Measurements from ENCODE around the gene GPC6. TPM values are rescaled to one million over a fixed set of nuclear protein-coding genes. Genes with fewer than 3 reads are reported as not detected.

Gene GPC6
- total RNA-seq, 1 experiment from 2014 or later, result 0.22 TPM

DNA sequence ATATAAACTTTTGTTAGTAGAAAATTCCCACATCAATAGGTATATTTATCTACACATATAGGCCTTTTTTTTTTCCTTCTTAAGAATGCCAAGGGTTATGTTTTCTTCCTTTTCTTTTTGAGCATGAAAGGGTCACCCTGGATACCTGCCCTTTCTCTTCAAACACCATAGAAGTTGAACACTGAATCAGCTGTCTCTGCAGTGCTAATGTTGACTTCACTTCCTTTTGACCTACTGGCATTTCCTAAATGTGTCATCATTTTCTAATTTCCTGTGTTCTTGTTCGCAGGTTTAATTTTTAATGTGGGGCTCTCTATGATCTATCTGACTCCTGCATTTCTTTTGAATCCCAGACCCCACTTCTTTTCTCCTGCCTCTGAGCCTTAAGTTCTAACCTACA lies 532.0 kb downstream of the GPC6 start:
- Histone ChIP-seq H3K79me2 (ENCODE audit: insufficient read depth, low read length) (no peaks in the 10 kb centered on the region), H3K4me2 (ENCODE audit: low read length) (no peak overlapping the region), H3K9ac (ENCODE audit: low read length) (no peak overlapping the region), H3K27ac (ENCODE audit: low read depth, low read length) (no peak overlapping the region), H3K9me3 (ENCODE audit: control insufficient read depth in 1 of 2, insufficient read depth in 1 of 2, low read depth in 1 of 2, low read length in 2 of 2) (peaks cover 19 to 25% of the 10 kb centered on the region in 2 experiments; a peak in 2 of 4 replicates), H3K9me2 (ENCODE audit: insufficient read depth) (no peaks in the 10 kb centered on the region), H4K20me1 (ENCODE audit: insufficient read depth) (no peaks in the 10 kb centered on the region), H3K36me3 (ENCODE audit: control insufficient read depth in 1 of 2, insufficient read depth in 2 of 2, low read length in 2 of 2) (no peaks in the 10 kb centered on the region), H3K4me3 (replicated peaks in 1 of 2; ENCODE audit: low read depth in 1 of 2, low read length in 2 of 2) (no peak overlapping the region), H2AFZ (ENCODE audit: low read depth, low read length, poor library complexity, severe bottlenecking) (no peak overlapping the region), H3K27me3 (ENCODE audit: insufficient read depth, low read length) (no peaks in the 10 kb centered on the region), H3K4me1 (ENCODE audit: control insufficient read depth in 1 of 2, insufficient read depth in 2 of 2, low read length in 2 of 2) (no peaks in the 10 kb centered on the region)
- intact Hi-C loops (cut with micrococcal nuclease), result no loop called here
- ATAC-seq (no peak), DNase-seq (ENCODE audit: low read depth, low spot score) (no peak)
- POLR2A ChIA-PET, result no interaction called here
- no peak for TF ChIP-seq TCF7L2 (IDR thresholded peaks at IDR 0.05; ENCODE audit: borderline replicate concordance, extremely low read depth, insufficient read depth, insufficient read length)
- no peak for TF ChIP-seq EZH2phosphoT487 (IDR thresholded peaks at IDR 0.05; ENCODE audit: borderline replicate concordance)
- no peak for TF ChIP-seq ELF1 (IDR thresholded peaks at IDR 0.05; ENCODE audit: borderline replicate concordance, low read depth)
- no peak for TF ChIP-seq ZNF274 (IDR thresholded peaks at IDR 0.05; ENCODE audit: low read depth, low read length)
- TF ChIP-seq, protein P1, sequence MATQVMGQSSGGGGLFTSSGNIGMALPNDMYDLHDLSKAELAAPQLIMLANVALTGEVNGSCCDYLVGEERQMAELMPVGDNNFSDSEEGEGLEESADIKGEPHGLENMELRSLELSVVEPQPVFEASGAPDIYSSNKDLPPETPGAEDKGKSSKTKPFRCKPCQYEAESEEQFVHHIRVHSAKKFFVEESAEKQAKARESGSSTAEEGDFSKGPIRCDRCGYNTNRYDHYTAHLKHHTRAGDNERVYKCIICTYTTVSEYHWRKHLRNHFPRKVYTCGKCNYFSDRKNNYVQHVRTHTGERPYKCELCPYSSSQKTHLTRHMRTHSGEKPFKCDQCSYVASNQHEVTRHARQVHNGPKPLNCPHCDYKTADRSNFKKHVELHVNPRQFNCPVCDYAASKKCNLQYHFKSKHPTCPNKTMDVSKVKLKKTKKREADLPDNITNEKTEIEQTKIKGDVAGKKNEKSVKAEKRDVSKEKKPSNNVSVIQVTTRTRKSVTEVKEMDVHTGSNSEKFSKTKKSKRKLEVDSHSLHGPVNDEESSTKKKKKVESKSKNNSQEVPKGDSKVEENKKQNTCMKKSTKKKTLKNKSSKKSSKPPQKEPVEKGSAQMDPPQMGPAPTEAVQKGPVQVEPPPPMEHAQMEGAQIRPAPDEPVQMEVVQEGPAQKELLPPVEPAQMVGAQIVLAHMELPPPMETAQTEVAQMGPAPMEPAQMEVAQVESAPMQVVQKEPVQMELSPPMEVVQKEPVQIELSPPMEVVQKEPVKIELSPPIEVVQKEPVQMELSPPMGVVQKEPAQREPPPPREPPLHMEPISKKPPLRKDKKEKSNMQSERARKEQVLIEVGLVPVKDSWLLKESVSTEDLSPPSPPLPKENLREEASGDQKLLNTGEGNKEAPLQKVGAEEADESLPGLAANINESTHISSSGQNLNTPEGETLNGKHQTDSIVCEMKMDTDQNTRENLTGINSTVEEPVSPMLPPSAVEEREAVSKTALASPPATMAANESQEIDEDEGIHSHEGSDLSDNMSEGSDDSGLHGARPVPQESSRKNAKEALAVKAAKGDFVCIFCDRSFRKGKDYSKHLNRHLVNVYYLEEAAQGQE (IDR thresholded peaks at IDR 0.05; ENCODE audit: low read depth), result no peak
- TF ChIP-seq YY1 (IDR thresholded peaks at IDR 0.05; ENCODE audit: extremely low read depth, insufficient replicate concordance, low read depth, low read length), result no peak
- no peak for TF ChIP-seq RAD21 (IDR thresholded peaks at IDR 0.05; ENCODE audit: low read depth)
- TF ChIP-seq CBX3 (IDR thresholded peaks at IDR 0.05; ENCODE audit: low read depth), result no peak
- CTCF ChIA-PET, result no interaction called here
- RAD21 ChIA-PET (ENCODE audit: low non-redundant PET in 1 of 2, low total read pairs in 2 of 2, uncharacterized antibody in 2 of 2, unreplicated experiment in 2 of 2), result no interaction called here
- no TSS peak for BruUV-seq (replicated peaks)
